Osteoblast (primary cell): Measurements from ENCODE around the gene KANSL1. TPM values are rescaled to one million over a fixed set of nuclear protein-coding genes. Genes with fewer than 3 reads are reported as not detected.

Source experiments
- DNase-seq: peaks from one replicate; pipeline ENCODE4 v3.0.0; 2011; ENCODE audit warnings: low spot score, mixed read lengths; ENCODE audit not compliant: insufficient read length; ENCODE audit errors: missing footprints
- H2AFZ ChIP-seq: 2 replicates; pipeline ENCODE4 v1.6.0; 2011; ENCODE audit warnings: mild to moderate bottlenecking, low read length
- H3K27ac ChIP-seq: 2 replicates; pipeline ENCODE4 v1.5.1; 2011; ENCODE audit warnings: mild to moderate bottlenecking, low read depth, low read length, moderate library complexity
- H3K27me3 ChIP-seq: 2 replicates; pipeline ENCODE4 v1.6.0; 2012; ENCODE audit warnings: mild to moderate bottlenecking, control low read depth, inconsistent platforms, low read length, moderate library complexity; ENCODE audit not compliant: insufficient read depth
- H3K36me3 ChIP-seq: 2 replicates; pipeline ENCODE4 v1.5.1; 2011; ENCODE audit warnings: mild to moderate bottlenecking, low read length, control low read depth, moderate library complexity; ENCODE audit not compliant: insufficient read depth
- H3K4me1 ChIP-seq: 2 replicates; pipeline ENCODE4 v1.5.1; 2011; ENCODE audit warnings: mild to moderate bottlenecking, low read length, control low read depth, moderate library complexity; ENCODE audit not compliant: insufficient read depth
- H3K4me2 ChIP-seq: 2 replicates; pipeline ENCODE4 v1.6.0; 2011; ENCODE audit warnings: mild to moderate bottlenecking, low read length; ENCODE audit not compliant: insufficient read depth
- H3K4me3 ChIP-seq: fragments of 200-600 bp; sonication (generic); 3 replicates; pipeline ENCODE4 v1.5.1; 2012; ENCODE audit warnings: mild to moderate bottlenecking, low read length, inconsistent platforms; ENCODE audit not compliant: insufficient read depth
- H3K79me2 ChIP-seq: 2 replicates; pipeline ENCODE4 v1.6.0; 2012; ENCODE audit warnings: mild to moderate bottlenecking, low read length, control low read depth, inconsistent platforms; ENCODE audit not compliant: insufficient read depth
- H3K9me3 ChIP-seq: 2 replicates; pipeline ENCODE4 v1.5.1; 2011; ENCODE audit warnings: low read depth, low read length, control low read depth
- H4K20me1 ChIP-seq: 2 replicates; pipeline ENCODE4 v1.6.0; 2012; ENCODE audit warnings: mild to moderate bottlenecking, low read length, control low read depth; ENCODE audit not compliant: insufficient read depth
- total RNA-seq: library from RNA; depleted of rRNA; stranded (reverse); fragments of >200 nt; gene quantifications from 2 replicates; pipeline ENCODE4 v1.2.3, GENCODE V29; 2012
- TF ChIP-seq, protein P1 (sequence below): IDR thresholded peaks from 2 replicates; pipeline ENCODE4 v1.5.1; 2011; ENCODE audit warnings: mild to moderate bottlenecking, low read depth, low read length, moderate library complexity; ENCODE audit errors: extremely low read depth

The KANSL1 gene
- total RNA-seq, 1 donor, result 151 TPM

DNA sequence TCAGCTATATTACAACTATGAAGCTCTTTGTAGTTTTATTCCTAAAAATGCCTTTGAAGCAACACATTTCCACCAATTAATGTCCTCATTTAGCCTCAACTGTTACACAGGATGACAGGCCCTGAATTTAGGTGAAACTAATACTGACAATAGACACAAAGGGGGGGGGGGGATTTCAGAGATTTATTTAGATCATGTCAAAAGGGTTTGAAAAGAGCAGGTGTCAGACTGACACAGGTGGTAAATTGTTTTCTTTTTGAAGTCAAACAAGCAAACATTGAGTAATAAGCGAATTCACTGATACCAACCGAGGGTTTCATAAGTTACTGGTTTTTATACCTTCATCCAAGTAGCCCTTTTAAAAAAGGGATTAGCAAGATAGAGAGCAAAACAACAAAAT lies 40.8 kb downstream of the KANSL1 start:
- H2AFZ ChIP-seq, result no peak overlapping the region
- no peak overlapping the region for H3K27ac ChIP-seq
- no peaks in the 10 kb centered on the region for H3K36me3 ChIP-seq
- no peak for DNase-seq
- TF ChIP-seq, protein P1, sequence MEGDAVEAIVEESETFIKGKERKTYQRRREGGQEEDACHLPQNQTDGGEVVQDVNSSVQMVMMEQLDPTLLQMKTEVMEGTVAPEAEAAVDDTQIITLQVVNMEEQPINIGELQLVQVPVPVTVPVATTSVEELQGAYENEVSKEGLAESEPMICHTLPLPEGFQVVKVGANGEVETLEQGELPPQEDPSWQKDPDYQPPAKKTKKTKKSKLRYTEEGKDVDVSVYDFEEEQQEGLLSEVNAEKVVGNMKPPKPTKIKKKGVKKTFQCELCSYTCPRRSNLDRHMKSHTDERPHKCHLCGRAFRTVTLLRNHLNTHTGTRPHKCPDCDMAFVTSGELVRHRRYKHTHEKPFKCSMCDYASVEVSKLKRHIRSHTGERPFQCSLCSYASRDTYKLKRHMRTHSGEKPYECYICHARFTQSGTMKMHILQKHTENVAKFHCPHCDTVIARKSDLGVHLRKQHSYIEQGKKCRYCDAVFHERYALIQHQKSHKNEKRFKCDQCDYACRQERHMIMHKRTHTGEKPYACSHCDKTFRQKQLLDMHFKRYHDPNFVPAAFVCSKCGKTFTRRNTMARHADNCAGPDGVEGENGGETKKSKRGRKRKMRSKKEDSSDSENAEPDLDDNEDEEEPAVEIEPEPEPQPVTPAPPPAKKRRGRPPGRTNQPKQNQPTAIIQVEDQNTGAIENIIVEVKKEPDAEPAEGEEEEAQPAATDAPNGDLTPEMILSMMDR, result no peak
- no peak overlapping the region for H3K4me2 ChIP-seq
- peaks cover 28% of the 10 kb centered on the region for H3K4me1 ChIP-seq
- H3K9me3 ChIP-seq, result no peaks in the 10 kb centered on the region
- H3K27me3 ChIP-seq, result no peaks in the 10 kb centered on the region
- peaks cover 97% of the 10 kb centered on the region for H3K79me2 ChIP-seq
- no peak overlapping the region for H3K4me3 ChIP-seq
- peaks cover 90% of the 10 kb centered on the region for H4K20me1 ChIP-seq

DNA sequence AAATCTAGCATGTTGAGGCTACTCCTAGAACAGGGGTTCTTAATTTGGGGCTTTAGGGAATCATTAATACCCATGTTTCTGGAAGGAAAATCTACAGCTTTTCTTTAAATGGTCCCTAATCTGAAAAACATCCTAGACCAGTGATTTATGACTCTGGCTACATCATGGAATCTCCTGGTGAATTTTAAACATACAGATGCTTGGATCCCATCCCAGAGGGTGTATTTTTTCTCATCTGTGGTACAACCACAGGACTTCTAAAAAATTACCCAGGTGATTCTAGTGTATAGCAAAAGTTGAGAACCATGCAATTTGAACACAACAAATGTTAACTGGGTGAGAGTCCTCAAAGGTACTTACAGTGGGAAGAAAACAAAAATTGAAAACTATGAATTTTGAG lies 41.5 kb downstream of the KANSL1 start:
- Histone ChIP-seq H2AFZ (no peak overlapping the region), H3K4me1 (peaks cover 21% of the 10 kb centered on the region), H3K4me2 (no peak overlapping the region), H3K27me3 (no peaks in the 10 kb centered on the region), H4K20me1 (peaks cover 90% of the 10 kb centered on the region), H3K79me2 (peaks cover 97% of the 10 kb centered on the region), H3K36me3 (no peaks in the 10 kb centered on the region), H3K27ac (no peak overlapping the region), H3K9me3 (no peaks in the 10 kb centered on the region), H3K4me3 (no peak overlapping the region)
- DNase-seq, result no peak
- TF ChIP-seq, protein P1, result no peak

DNA sequence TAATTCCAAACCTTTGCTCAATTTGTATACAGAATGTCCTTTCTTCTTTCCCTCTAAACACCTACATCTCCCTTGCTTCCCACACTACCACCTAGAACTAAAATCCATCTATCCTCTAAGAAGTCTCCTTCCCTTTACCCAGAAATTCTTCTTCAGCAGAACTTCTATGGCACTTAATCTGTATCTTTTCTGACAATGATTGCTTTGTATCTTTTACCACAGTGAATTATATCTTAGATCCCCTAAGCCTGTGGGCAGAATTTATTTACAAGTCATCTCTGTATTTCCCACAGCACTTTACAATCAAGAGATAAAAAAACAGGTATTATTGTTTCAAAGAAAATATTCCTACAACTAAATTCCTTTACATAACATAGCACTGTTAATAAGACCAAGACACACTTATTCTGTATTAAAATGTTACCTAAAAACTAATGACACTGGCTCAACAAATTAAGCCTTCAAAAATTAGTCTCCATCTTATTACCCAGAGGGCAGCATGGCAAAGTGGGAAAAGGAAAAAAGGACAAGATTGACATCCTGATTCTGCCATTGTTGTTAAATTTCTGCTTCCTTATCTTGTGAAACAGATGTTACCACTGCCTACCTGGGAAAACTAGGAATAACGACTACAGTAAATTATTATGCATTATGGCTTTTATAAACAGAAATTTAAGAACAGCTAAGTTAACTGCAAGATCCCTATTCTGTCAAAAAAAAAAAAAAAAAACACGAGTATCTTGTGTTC lies 42.8 kb downstream of the KANSL1 start:
- H3K9me3 ChIP-seq, result no peaks in the 10 kb centered on the region
- no peak for DNase-seq
- H3K36me3 ChIP-seq, result no peaks in the 10 kb centered on the region
- H3K4me1 ChIP-seq, result peaks cover 16% of the 10 kb centered on the region
- no peaks in the 10 kb centered on the region for H3K27me3 ChIP-seq
- TF ChIP-seq, protein P1, result no peak
- no peak overlapping the region for H3K4me3 ChIP-seq
- H4K20me1 ChIP-seq, result peaks cover 88% of the 10 kb centered on the region
- no peak overlapping the region for H2AFZ ChIP-seq
- no peak overlapping the region for H3K4me2 ChIP-seq
- H3K27ac ChIP-seq, result no peak overlapping the region
- peaks cover 96% of the 10 kb centered on the region for H3K79me2 ChIP-seq

DNA sequence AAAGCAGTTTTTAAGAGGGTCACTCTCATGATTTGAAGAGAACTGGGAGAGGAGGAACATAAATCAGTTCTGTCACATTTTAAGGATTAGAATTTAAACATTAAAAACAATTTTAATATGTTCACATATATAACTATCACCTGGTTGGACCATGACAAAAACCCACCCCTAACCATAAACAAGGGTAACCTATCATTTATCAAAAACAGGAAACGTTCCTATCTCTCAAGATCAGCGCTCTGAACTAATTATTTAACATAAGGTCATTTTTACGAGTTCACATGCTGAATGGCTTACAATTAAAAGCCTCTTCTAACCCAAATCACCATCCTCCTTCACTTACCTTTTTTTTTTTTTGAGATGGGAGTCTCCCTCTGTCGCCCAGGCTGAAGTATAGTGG lies 45.0 kb downstream of the KANSL1 start:
- DNase-seq, result no peak
- Histone ChIP-seq H3K27ac (no peak overlapping the region), H3K9me3 (no peaks in the 10 kb centered on the region), H3K4me1 (no peaks in the 10 kb centered on the region), H3K79me2 (peaks cover 92% of the 10 kb centered on the region), H4K20me1 (peaks cover 80% of the 10 kb centered on the region), H2AFZ (no peak overlapping the region), H3K36me3 (no peaks in the 10 kb centered on the region), H3K4me3 (no peak overlapping the region), H3K27me3 (no peaks in the 10 kb centered on the region), H3K4me2 (no peak overlapping the region)
- TF ChIP-seq, protein P1, result no peak
